ENCODE data around the gene C17orf107.

C17orf107 gene

DNA sequence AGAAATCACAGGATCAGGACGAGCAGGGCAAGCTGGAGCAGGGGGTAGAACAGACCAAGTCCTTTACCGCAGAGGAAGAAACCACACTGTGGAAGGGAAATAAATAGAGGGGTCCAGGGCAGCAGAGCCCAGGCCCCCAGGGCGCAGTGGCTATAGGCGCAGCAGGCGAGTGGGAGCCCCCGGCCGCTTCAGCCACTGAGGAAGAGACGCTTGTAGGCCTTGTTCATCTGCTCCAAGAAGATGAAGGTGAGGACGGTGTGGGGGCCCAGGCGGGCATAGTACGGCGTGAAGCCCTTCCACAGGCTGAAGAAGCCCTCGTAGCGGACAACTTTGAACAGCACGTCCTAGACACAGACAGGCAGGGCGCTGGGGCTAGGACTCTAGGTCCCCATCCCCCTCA lies 38.2 kb downstream of the C17orf107 start:
- no peak for DNase-seq

DNA sequence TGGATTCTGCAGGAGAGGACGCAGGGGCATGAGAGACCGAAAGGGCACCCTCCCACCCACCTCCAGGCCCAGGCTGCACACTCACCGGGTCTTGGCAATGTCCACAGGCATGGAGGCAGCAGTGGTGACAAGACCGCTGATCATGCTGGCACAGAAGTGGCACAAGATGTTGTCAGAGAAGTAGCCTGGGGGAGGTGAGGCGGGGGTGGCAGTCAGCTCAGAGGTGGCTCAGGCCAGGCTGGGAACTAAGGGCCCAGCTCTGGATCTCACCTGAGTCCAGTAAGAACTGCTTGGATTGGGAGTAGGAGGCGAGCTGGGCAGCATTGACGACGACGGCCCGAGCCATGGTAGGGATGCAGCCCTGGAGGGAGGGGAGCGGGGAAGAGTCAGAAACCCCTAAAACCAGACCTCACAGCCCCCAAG lies 38.7 kb downstream of the C17orf107 start:
- DNase-seq = no peak

DNA sequence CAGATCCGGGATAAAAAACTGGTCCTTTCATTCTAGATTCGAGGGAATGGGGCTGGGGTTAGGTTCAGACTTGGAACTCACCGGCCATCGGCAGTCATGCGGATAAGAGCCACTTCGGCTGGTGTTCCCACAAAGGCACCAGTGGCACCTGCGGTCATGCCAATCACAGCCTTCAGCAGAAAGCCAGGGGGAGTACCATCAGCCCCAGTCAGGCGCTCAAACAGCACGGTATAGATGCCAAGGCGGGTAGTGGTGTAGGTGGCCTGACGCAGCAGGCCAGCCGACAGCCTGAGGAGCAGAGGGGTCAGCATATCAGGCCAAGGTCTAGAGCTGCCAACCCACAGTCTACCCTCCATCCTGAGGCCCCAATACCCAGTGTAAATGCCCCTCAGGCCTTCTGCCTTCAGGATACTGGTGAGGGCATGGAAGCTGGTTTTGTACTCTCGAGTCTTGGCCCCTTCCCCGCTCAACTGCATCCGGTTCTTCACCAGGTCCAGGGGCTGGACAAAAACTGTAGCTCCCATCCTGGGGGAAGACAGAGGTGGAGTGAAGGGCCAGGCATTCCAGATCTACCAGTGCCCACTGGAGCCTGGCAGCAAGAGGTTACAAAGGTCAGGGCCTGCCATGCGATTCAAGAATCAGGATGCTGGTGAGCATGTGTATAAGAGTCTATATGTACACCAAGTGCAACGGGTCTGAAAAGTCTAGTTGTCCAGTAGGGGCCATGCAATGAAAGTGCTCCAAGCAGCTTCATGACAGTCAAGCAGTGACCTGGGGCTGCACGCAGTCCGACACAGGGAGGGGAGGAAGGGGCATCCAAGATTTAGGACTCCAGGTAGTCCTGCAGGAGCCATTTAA lies 39.6 kb downstream of the C17orf107 start:
- no peak for DNase-seq

DNA sequence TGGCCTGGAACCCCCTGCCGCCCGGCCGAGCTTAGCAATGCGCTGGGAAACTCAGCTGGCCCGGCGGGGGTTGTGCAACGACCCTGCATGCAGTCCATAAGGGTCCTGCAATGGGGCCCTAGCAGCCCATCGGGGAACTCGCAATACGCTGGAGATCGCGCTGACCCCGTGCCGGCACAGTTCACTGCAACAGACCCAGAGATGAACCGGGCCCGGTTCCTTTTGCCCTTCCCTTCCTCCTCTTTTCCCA lies 40.1 kb downstream of the C17orf107 start:
- no peak for DNase-seq

DNA sequence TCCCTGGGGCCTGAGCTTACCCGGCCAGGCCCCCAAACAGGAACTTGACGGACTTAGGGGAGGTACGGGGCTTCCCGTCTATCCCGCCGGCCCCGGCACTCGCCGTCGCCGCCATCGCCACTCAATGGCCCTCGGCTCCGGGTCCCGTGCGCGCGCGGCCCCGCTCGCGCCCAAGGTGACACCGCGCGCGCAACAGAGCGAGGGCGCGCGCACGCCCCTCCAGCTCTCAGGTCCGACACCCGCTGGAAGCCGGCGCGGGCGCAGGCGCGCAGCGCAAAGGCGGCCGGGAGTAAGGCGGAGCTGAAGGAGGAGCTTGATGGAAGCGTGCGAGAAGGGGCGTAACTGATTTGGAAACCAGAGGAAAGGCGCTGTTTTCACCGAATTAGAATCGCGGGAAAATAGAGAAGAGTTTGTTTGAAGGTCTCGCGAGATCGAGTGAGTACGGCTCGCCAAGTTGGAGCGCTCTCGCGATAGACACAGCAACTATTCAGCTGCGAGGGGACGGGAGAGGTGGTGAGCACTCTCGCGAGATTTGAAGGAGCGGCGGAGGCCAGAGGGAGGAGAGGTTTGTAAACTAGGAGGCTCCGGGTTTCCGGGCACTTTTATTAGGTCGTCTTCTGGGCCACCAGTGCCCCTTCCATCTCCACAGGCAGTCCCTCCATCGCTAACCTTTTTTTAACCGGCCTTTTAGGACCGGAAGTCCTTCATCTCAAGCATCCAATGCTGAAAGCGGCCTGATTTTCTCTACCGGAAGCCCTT lies 40.6 kb downstream of the C17orf107 start, which contains the start of the genes RNF167 and SLC25A11:
TSS of gene RNF167 (plus strand) at position 473 of the 759 bp plus-strand sequence. CDS start 642 bp downstream, outside the sequence.
TSS of gene SLC25A11 (minus strand) at position 251 of the 759 bp plus-strand sequence. CDS start at position 115, 136 bp downstream.
- peak; percentile 98 for DNase-seq

DNA sequence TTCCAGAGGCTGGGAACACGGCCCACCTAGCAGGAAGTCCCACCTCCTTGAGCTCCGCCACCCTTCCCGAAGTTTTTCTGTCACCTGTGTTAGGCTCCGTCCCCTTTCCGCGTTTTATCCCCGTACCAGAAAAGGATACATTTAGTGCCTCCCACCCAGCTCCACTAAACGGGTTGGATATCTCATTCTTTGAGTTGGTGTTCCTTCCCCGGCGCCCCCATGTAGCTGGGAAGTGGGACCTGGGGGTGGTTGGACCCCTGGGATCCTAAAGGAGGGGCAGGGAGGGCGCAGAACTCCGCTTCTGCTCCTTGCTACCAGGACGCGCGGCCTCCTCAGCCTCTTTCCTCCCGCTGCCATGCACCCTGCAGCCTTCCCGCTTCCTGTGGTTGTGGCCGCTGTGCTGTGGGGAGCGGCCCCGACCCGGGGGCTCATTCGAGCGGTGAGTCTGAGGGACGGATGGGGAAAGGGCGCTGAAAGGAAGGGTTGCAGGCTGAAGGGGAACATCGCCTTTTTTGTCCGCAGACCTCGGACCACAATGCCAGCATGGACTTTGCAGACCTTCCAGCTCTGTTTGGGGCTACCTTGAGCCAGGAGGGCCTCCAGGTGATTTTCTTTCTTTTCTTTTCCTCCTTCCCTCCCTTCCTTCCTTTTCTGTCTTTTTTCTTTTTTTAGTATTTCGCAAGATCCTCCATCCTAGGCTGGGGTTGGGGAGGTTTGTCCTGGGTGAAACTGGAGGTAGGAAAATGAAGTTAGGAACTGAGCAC lies 41.4 kb downstream of the C17orf107 start:
- DNase-seq = peak; percentile 43

DNA sequence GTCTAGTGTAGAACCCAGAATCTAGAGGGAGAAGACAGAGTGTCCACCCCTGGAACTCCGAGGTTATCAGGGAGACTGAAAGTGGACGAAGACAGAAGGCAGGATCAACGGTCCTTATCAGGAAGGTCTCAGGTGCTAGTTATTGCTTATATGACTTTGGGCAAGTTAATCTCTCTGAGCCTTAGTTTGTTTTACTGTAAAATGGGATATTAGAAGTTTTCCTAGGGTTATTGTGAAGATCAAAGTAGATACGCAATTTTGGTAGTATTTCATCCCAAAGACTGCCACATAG lies 41.9 kb downstream of the C17orf107 start:
- no peak for DNase-seq

DNA sequence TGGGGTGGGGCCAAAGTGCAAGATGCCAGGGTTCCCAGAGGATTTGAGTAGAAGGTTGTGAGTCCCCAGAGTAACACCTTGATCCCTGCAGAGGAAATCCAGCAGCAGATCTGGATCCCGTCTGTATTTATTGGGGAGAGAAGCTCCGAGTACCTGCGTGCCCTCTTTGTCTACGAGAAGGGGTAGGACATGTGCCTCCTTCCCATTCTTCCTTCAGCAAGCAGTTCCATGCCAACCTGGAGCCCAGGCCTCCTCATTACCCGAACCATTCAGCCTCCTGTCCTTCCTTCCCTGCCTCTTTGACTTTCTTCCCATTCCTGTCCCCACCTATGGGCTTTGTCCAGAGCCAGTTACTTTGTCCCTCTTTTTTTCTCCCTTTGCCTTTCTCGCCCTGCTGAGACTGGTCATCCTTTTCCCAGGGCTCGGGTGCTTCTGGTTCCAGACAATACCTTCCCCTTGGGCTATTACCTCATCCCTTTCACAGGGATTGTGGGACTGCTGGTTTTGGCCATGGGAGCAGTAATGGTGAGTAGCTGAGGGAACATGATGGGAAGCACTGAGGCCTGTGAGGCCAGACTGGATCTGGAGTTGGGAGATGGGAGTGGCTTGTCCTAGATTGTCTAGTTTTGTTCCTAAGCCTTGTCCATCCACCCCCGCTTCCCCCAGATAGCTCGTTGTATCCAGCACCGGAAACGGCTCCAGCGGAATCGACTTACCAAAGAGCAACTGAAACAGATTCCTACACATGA lies 43.6 kb downstream of the C17orf107 start:
- DNase-seq = no peak

DNA sequence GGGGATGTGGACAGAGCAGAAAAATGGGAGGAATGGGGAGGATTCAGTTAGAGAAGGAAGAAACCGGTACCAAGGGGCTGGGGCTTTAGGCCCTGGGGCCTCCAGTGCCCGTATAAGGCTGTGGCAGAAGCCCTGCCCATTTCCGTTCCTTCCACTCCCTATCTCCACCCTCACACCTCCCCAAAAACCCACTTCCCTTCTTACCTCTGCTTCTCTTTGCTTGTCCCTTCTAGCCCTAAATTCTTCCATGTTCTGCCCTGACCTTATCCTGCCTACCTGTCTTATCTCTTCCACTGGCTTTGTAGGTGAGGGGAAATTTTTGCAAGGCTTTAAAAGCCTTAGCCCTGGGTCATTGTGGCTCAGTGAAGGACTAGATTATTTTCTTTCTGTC lies 44.8 kb downstream of the C17orf107 start:
- peak; percentile 43 for DNase-seq

DNA sequence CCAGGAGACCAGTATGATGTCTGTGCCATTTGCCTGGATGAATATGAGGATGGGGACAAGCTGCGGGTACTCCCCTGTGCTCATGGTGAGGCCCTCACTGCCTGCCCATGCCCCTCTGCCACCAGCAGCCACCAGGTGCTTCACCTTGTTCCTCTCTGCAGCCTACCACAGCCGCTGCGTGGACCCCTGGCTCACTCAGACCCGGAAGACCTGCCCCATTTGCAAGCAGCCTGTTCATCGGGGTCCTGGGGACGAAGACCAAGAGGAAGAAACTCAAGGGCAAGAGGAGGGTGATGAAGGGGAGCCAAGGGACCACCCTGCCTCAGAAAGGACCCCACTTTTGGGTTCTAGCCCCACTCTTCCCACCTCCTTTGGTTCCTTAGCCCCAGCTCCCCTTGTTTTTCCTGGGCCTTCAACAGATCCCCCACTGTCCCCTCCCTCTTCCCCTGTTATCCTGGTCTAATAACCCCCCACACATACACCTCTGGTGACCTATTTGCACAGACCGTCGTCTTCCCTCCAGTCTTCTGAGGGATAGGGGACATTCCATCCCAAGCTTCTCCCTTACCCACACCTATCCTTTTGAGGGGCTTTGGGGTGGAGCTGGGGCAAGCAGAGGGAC lies 45.3 kb downstream of the C17orf107 start:
- no peak for DNase-seq

DNA sequence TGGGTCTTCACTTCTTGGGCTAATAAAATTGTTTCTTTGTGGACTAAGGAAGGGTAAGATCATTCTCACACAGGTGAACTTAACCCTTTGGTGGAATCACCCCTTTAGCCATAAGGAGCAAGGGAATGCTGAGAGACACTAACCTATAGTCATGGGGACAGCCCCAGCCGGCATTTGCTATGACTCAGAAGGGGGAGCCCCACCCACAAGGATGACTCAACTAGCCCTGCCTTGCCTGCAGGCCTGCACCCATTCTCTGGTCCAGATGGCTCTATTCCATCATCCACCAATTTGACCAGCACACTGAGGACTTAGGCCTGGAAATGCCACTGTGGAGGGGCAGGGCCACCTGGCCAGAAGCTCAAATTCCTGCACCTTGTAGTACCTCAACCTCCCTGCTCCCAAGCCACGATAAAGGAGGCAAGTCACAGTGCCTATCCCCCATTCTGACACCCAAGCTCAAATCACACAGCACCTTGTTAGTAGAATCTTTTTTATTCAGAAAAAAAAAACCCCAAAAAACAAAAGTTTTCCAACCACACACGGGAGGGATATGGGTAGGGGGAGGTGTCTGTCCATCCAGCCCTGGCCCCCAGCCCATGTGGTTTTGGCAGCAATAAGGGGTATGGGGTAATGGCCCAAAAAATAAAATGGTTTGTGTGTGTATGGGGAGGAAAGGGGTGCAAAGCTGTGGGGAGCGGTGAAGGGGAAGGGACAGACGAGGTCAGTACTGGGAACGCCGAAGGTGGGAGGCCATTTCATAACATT lies 46.0 kb downstream of the C17orf107 start:
- peak; percentile 72 for DNase-seq

DNA sequence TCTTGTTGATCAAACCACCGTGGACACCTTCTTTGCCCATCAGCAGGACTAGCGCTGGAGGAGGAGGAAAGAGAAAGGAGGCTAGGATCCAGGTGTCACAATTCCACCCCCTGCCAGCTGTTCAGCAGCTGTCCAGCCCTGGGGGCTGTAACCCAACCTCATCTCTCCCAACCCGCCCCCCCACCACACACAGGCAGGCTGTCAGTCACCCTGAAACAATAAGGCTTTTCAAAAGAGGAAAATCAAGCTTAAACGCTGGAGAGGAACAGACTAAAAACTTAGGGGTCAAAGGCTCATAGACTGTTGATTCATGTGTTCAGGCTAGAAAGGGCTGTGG lies 46.6 kb downstream of the C17orf107 start:
- no peak for DNase-seq

DNA sequence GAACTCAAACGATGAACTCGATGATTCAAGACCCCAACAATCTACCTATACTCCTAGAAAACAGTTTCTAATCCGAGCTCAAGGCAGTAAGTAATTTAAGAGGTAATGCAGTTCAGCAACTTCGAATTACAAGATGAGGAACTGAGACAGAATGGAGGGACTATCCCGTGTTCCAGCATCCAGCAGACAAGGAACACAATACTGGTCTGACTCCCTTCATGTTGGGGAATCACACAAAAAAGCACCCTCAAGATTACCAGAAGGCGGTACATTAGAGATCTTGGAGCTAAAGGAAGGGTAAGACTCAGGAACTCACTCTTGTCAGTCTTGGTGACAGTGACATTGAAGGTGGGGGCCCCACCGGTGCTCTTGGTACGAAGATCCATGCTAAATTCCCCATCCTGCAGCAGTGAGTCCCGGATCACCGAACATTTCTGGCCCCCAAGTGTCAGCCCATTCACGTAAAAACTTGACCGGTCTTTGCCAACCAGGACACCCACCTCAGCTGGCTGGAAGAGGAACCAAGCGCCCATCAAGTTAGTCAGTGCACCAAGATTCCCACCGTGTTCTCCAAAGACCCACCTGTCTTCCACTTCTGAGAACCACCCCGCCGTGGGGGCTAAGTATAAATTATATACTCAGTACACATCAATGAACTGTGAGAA lies 47.1 kb downstream of the C17orf107 start:
- no peak for DNase-seq

DNA sequence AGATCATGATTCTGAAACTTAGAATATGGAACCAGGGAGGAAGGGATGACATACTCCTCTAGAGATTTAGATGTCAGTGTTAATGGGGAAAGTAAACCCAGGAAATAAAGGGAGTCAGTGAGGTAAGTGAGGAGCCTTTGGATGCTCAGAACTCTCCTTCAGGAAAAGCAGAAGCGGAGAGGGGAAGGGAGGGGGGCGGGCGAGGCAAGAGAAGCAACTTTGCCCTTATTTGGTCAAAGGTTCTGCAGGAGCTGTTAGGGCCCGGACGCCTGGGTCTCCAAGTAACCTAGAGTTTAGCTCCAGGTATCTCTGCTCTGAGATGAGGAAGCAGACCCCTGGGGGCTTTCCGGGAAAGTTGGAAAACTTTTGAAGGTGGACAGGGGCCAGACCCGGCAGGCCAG lies 47.7 kb downstream of the C17orf107 start:
- no peak for DNase-seq

DNA sequence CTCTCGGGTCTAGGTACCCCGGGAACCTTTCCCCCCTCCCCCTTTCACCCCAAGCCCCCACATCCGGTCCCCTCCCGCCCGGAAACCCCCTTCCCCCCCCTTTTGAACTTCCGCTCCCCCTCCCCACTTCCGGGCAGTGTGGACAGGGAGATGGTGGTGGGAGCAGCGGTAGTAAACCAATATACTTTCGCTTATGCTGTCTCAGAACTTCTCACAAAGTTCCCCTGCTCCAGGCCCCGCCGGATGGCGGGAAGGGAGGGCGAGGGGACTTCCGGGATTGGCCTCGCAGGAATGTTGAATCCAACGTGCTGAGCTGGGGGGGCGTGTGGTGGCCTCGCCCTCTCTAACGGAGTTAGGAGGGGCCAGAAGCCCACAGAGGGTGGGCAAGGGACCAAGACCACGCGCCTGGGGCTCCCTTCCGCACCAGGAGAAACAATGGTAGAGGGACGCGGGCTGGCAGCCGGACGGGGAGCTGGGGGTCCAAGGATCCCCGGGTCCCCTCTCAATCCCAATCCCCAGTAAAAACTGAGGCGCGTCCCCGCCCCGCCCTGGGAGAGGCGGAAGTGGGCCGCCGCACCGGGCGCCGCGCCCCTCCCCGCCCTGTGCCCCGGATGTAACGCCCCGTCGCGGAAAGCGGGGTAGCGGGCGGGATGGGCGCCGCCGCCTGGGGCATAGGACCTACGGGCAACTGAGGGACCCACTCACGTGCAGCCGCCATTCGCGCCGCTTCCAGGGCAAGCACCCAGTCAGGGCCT lies 48.3 kb downstream of the C17orf107 start:
- peak; percentile 65 for DNase-seq

DNA sequence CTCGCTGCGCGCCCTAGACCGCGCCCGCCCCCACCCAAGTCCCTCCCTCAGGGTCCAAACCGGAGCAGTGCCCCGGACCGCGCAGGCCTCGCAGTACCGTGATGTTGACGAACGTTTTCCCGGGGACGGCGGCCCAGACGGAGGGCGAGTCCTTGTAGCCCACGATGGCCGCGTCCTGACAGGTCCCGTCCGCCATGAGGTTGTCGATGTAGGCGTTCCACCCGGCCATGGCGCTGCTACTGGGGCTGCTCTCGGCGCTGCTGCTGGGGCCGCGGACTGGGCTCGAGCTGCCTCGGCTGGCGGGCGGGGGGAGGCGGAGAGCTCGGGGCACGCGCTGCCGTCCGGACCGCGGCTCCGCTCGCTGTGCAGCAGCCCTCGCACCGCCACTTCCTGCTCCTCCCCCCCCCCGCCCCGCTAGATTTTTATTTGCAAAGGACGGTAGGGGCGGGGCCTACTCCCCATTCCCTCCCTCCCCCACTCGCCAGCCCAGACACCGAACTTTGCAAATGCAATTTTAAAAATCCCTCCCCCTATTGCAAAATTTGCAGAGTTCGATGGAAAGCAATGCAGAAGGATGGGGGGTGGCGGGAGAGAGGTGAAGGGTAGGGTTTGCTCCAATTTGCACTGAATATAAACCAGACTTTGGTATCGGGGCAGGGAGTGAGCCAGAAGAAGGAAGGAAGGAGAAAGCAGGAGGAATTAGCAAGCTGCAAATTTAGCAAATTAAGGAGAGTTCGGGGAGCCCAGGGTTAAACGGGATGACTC lies 49.0 kb downstream of the C17orf107 start, which contains the start of gene PFN1:
TSS of gene PFN1 (minus strand) at position 365 of the 765 bp plus-strand sequence. CDS start at position 229, 136 bp downstream.
- peak; percentile 89 for DNase-seq

DNA sequence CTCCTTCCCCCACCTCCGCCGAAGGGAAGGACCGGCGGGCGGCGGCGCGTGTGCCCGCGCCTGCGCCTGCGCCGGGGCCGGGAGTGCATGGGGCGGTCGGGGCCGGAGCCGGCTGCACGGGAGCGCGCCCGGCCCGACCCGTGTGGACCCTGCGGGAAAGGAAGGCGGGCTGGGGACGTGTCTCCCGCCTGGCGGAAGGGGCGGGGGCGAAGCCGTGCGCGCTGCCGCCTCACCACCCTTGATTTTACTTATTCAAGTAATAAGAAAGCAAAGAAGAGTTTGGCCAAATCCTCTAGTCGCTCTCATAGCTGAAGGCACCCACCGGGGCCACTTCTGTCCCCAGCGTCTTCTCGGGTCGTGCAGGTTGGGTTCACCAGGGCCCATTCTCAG lies 49.6 kb downstream of the C17orf107 start:
- peak; percentile 67 for DNase-seq

DNA sequence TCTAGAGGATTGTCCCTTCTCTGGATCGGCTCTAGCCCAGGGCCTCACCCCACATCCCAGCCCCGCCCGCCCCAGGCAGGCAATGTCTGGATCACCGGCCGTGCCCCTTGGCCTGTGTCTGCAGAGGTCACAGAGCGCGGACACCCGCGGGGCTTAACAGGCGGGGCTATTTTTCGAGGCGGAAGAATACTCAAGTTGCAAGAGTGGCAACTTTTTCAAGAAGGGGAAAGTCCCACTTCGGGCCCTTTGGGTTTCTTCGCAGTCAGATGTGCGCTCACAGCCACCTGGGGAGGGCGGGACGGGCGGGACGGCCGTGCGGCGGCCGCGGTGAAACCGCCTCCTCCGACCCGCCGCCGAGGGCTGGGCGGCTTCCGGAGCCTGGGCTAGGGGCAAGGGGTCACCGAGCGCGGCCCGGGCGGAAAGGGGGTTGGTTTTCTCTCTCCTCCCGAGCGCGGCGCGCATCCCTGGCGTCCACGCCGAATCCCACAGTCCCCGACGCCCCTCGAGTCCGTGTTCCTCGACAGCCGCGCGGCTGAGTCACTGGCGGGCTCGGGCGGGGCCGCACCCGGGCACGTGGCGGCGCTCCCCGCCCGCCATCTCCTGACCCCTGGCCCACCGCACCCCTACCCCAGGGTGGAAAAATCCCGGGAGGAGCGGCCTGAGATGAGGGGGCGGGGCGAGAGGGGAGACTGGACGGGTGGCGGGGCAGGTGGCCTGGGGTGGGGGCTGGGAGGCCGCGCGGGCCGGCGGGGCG lies 50.2 kb downstream of the C17orf107 start:
- DNase-seq = peak; percentile 68
